Osteocyte (in vitro differentiated cells): ENCODE results near the gene CRYBG2. TPM values are rescaled to one million over a fixed set of nuclear protein-coding genes. Genes with fewer than 3 reads are reported as not detected.

Experiments used
- DNase-seq: peaks from one replicate; pipeline ENCODE4 v3.0.0; 2021; ENCODE audit warnings: mixed read lengths; ENCODE audit not compliant: unreplicated experiment; ENCODE audit errors: extremely low spot score
- H3K27ac Mint-ChIP-seq: one replicate; pipeline ENCODE4 v1.8.0; 2021; ENCODE audit warnings: mild to moderate bottlenecking, mixed read lengths; ENCODE audit not compliant: unreplicated experiment
- H3K27me3 Mint-ChIP-seq: one replicate; pipeline ENCODE4 v1.8.0; 2021; ENCODE audit warnings: mixed read lengths; ENCODE audit not compliant: unreplicated experiment
- H3K36me3 Mint-ChIP-seq: one replicate; pipeline ENCODE4 v1.8.0; 2021; ENCODE audit warnings: mixed read lengths; ENCODE audit not compliant: unreplicated experiment
- H3K4me1 Mint-ChIP-seq: one replicate; pipeline ENCODE4 v1.8.0; 2021; ENCODE audit warnings: mixed read lengths; ENCODE audit not compliant: unreplicated experiment
- H3K4me3 Mint-ChIP-seq: one replicate; pipeline ENCODE4 v1.8.0; 2021; ENCODE audit warnings: mild to moderate bottlenecking, moderate library complexity, mixed read lengths; ENCODE audit not compliant: unreplicated experiment
- H3K9me3 Mint-ChIP-seq: one replicate; pipeline ENCODE4 v1.8.0; 2021; ENCODE audit warnings: mixed read lengths; ENCODE audit not compliant: unreplicated experiment
- CTCF ChIP-seq: fragments of 200-600 bp; sonication (generic); IDR thresholded peaks from 2 replicates; pipeline ENCODE4 v1.5.0; 2021; ENCODE audit warnings: antibody characterized with exemption, mild to moderate bottlenecking, moderate library complexity
- total RNA-seq: library from RNA; stranded (reverse); gene quantifications from 2 replicates; pipeline ENCODE4 v1.2.1, GENCODE V29; 2021

Gene CRYBG2
- total RNA-seq, 1 donor from 2014 or later, result not detected

GRCh38 chr1:26283871-26284596 lies 69.9 kb downstream of the CRYBG2 start:
- TF ChIP-seq CTCF, result no peak
- H3K27me3 Mint-ChIP-seq, result no peaks in the 10 kb centered on the region
- peak overlapping the region; percentile 89 for H3K27ac Mint-ChIP-seq
- no peak for DNase-seq
- H3K36me3 Mint-ChIP-seq, result peaks cover 1% of the 10 kb centered on the region
- H3K9me3 Mint-ChIP-seq, result no peaks in the 10 kb centered on the region
- no peak overlapping the region for H3K4me3 Mint-ChIP-seq
- H3K4me1 Mint-ChIP-seq, result peaks cover 54% of the 10 kb centered on the region

- Mint-ChIP-seq H3K4me1 (peaks cover 61% of the 10 kb centered on the region), H3K9me3 (no peaks in the 10 kb centered on the region), H3K27ac (peak overlapping the region; percentile 70), H3K36me3 (peaks cover 1% of the 10 kb centered on the region), H3K27me3 (no peaks in the 10 kb centered on the region), H3K4me3 (no peak overlapping the region)
- no peak for DNase-seq
- no peak for TF ChIP-seq CTCF
Observed at GRCh38 chr1:26283279-26283853, 70.6 kb downstream of the CRYBG2 start.

- no peak for DNase-seq
- H3K27ac Mint-ChIP-seq, result peak overlapping the region; percentile 70
- no peaks in the 10 kb centered on the region for H3K9me3 Mint-ChIP-seq
- peaks cover 1% of the 10 kb centered on the region for H3K36me3 Mint-ChIP-seq
- TF ChIP-seq CTCF, result no peak
- peaks cover 67% of the 10 kb centered on the region for H3K4me1 Mint-ChIP-seq
- no peaks in the 10 kb centered on the region for H3K27me3 Mint-ChIP-seq
- H3K4me3 Mint-ChIP-seq, result no peak overlapping the region
Observed at GRCh38 chr1:26282401-26282918, 71.5 kb downstream of the CRYBG2 start.

- DNase-seq, result no peak
- TF ChIP-seq CTCF, result no peak
- Mint-ChIP-seq H3K27me3 (no peaks in the 10 kb centered on the region), H3K27ac (no peak overlapping the region), H3K4me1 (peaks cover 67% of the 10 kb centered on the region), H3K9me3 (no peaks in the 10 kb centered on the region), H3K4me3 (peak overlapping the region; percentile 86), H3K36me3 (peaks cover 2% of the 10 kb centered on the region)
Observed at GRCh38 chr1:26281971-26282370, 72.0 kb downstream of the CRYBG2 start.
